Lung (tissue), 12 donors: Measurements from ENCODE around the gene RPS6KA2. TPM values are rescaled to one million over a fixed set of nuclear protein-coding genes. Genes with fewer than 3 reads are reported as not detected.

ENCODE experiments used
- ATAC-seq: fragments of 200-7000 bp; cut with Tn5 transposase; one replicate; pipeline ENCODE4 v1.9.1; 2020; ENCODE audit warnings: moderate number of reproducible peaks; ENCODE audit not compliant: insufficient read depth, low FRiP score
- DNase-seq, 3 donors: peaks; one replicate each; pipeline ENCODE4 v3.0.0-alpha.2; 2013 to 2017
- H3K27ac ChIP-seq, 2 donors: one replicate each; pipeline ENCODE4 v1.5.1; 2013; ENCODE audit warnings: mild to moderate bottlenecking in 2 of 2, moderate library complexity in 2 of 2, control low read depth in 1 of 2, inconsistent platforms in 1 of 2, low read depth in 1 of 2, low read length in 1 of 2
- H3K27me3 ChIP-seq, 3 donors: one replicate each; pipeline ENCODE4 v1.5.1; 2013; ENCODE audit warnings: low read length in 2 of 3; ENCODE audit not compliant: control insufficient read depth in 3 of 3, insufficient read depth in 3 of 3
- H3K36me3 ChIP-seq, 4 donors: one replicate each; pipeline ENCODE4 v1.5.1; 2013; ENCODE audit warnings: low read length in 4 of 4, mild to moderate bottlenecking in 1 of 4, moderate library complexity in 1 of 4; ENCODE audit not compliant: control insufficient read depth in 4 of 4, insufficient read depth in 4 of 4
- H3K4me1 ChIP-seq, 5 donors: one replicate each; pipeline ENCODE4 v1.5.1; 2013; ENCODE audit warnings: low read length in 5 of 5, mild to moderate bottlenecking in 2 of 5, moderate library complexity in 1 of 5; ENCODE audit not compliant: control insufficient read depth in 5 of 5, insufficient read depth in 5 of 5
- H3K4me3 ChIP-seq: one replicate; pipeline ENCODE4 v1.5.1; 2013; ENCODE audit warnings: mild to moderate bottlenecking, control low read depth, moderate library complexity
- H3K9ac ChIP-seq, 2 donors: one replicate each; pipeline ENCODE4 v1.5.1; 2013; ENCODE audit warnings: low read length in 2 of 2, control low read depth in 1 of 2; ENCODE audit not compliant: insufficient read depth in 1 of 2
- H3K9me3 ChIP-seq, 4 donors: one replicate each; pipeline ENCODE4 v1.5.1; 2013; ENCODE audit warnings: low read length in 3 of 4, mild to moderate bottlenecking in 1 of 4, moderate library complexity in 1 of 4; ENCODE audit not compliant: control insufficient read depth in 4 of 4, insufficient read depth in 3 of 4
- CTCF ChIP-seq: IDR thresholded peaks from 2 replicates; pipeline ENCODE4 v1.5.1; 2012; ENCODE audit warnings: mild to moderate bottlenecking; ENCODE audit errors: control extremely low read depth, extremely low read depth
- WGBS, 2 donors: extraction: QIAGEN DNeasy Blood & Tissue Kit; methylation state at CpG; one replicate each; pipeline ENCODE4 v1.1.7; 2013; 5-methylcytosine and 5-hydroxymethylcytosine counted together
- polyA plus RNA-seq, 2 donors: library from polyadenylated mRNA; stranded (reverse); fragments of 200-250 nt; gene quantifications; one replicate each; pipeline ENCODE4 v1.2.1, GENCODE V29; 2013
- total RNA-seq, 2 donors: library from RNA; depleted of rRNA in 1 of 2; stranded (reverse); fragments of >200 nt in 1 of 2; gene quantifications; one replicate each; pipeline ENCODE4 v1.2.1, GENCODE V29; 2014 to 2021
- donor health status: control.
- donor health status: control.
- donor health status: Bipolar disorder and iron deficiency.
- donor health status: healthy.
- donor health status: DM: yes; HTN: yes; CAD: no.

Gene RPS6KA2
- total and polyA plus RNA-seq, 4 donors: 61.9 to 185 (median 105) TPM

DNA sequence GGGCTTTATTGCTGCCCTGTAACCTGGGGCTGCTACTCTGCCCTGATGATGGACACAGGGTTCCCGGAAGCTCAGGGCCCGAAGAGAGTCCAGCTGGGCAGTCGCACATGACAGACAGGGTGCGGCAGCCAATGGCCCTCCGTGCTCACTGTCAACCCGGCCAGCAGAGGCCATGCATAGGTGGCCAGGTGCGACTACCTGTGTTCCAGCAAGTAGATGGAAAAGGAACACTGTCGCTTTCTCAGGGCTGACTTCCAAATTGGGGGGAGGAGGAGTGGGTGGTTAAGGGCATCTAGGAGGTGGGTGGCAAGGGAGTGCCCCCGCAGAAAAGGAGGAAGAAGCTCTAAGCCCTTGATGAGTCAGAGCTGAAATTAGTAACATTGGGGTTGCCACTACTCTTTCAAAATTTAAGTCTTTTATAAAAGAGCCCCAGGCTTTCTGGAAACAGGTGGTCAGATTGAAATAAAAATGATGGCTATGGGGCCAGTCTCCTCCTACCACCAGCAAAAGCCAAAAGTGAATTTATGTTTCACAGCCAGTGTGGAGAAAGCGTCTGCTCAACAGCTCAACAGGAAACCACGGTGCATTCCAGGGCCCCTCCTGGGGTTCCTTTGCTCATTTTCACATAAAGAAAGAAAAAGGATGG is 38.2 kb downstream of the RPS6KA2 start:
- Histone ChIP-seq H3K36me3 (no peaks in the 10 kb centered on the region), H3K4me3 (no peak overlapping the region), H3K9me3 (no peaks in the 10 kb centered on the region), H3K27ac (peak overlapping the region in 1 of 2 donors; percentile 6), H3K27me3 (no peaks in the 10 kb centered on the region), H3K9ac (no peak overlapping the region), H3K4me1 (peaks cover 0 to 23% (median 0%) of the 10 kb centered on the region in 5 donors)
- ATAC-seq (peak; percentile 37), DNase-seq (no peak)
- WGBS, 2 donors: 50 to 61% methylated on average over 11 of the region's 11 CpGs
- TF ChIP-seq CTCF: no peak

DNA sequence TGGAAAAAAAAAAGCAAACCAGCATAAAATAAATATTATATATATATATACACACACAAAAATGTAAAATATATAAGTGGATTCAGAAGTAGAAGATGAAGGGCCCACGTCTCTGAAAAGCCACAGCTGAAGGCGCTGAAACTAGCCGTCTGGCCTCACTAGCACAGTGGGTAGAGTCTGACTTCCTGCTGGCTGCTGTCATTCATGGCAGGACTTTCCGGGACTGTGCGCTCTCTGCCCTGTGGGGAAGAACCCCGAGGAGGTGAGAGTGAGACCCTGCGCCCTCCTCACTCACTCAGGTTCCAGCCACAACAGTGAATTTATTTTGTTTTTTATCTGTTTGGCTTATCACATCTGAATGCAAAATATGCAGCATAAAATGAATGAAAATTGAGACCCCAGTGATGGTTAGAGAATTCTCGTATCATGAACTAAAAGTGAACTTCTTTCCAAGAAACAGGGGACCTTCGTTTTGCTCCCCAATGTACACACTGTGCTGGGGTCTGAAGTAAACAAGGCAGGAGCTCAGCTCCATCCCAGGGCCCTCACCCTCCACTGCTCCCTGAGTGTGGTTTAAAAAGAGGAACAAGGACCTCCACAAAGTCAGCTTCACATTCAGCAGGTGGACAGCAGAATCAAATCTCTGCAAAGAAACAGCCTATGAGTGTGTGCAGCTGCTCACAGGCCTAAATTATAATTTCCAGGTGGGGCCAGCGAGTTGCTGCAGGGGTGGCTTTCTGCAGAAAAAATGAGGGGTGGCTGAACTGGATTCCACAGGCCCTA is 39.2 kb downstream of the RPS6KA2 start:
- WGBS, 2 donors: 29 to 47% methylated on average over 10 of the region's 10 CpGs
- Histone ChIP-seq H3K4me3 (no peak overlapping the region), H3K27me3 (no peaks in the 10 kb centered on the region), H3K36me3 (peaks cover 0 to 2% (median 0%) of the 10 kb centered on the region in 4 donors), H3K27ac (no peak overlapping the region), H3K9me3 (no peaks in the 10 kb centered on the region), H3K4me1 (peaks cover 0 to 23% (median 0%) of the 10 kb centered on the region in 5 donors), H3K9ac (no peak overlapping the region)
- no peak for ATAC-seq
- no peak for DNase-seq
- TF ChIP-seq CTCF: no peak

DNA sequence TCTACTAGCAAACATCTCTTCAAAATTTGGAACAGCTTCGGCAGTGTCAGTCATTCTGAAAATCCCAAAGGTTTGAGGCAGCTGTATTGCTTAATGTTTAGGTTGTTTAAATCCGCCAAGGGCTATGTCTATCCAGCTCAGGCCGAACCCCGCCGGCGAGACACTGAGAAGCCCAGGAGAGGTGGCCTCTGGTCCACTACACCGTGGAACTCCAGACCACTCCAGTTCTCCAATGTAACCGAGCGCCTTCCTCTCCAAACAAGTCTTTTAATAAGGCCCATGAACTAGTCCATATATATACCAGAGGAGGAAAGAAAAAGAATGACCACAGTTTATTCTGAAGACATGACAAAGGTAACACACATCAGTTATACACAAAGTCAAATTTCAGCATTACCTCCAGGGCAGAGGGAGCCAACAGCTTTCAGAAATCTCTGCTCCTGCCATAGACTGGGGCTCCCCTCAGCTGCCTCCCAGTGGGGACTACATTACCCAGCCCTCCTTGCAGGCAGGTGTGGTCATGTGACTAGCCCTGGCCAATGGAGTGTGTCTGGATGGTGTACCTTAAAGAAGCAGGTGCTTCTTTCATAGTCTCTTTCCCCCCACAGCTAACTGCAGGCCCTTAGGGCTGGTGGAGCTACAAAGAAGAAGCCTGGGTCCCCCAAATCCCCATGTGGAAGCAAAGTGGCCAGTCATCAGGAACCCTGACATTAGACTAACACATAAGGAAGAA is 40.5 kb downstream of the RPS6KA2 start, which contains the start of gene RAMACL:
Gene RAMACL (minus strand): TSS at position 255 of the 733 bp plus-strand sequence. CDS start 201 bp downstream, at position 54.
- H3K27me3 ChIP-seq: no peaks in the 10 kb centered on the region
- TF ChIP-seq CTCF: no peak
- H3K27ac ChIP-seq: no peak within 1 kb of the TSS
- H3K4me3 ChIP-seq: no peak within 1 kb of the TSS
- no peaks in the 10 kb centered on the region for H3K9me3 ChIP-seq
- ATAC-seq (no peak), DNase-seq (no peak)
- H3K36me3 ChIP-seq: peaks cover 0 to 5% (median 0%) of the 10 kb centered on the region in 4 donors
- no peak within 1 kb of the TSS for H3K9ac ChIP-seq
- 97 to 98% methylated on average over 7 to 9 of the region's 9 CpGs for WGBS, 2 donors
- H3K4me1 ChIP-seq: peaks cover 0 to 24% (median 0%) of the 10 kb centered on the region in 5 donors
